C4-2B (cell line): ENCODE measurements around the gene AMER3.

Source experiments
- ZFX ChIP-seq: fragments of 450-650 bp; IDR thresholded peaks from 2 replicates; pipeline ENCODE4 v1.6.1; 2017
- TF ChIP-seq, protein P1 (sequence below): fragments of 450-650 bp; conservative IDR thresholded peaks from 2 replicates; pipeline ENCODE4 v1.5.1; 2017; ENCODE audit warnings: mild to moderate bottlenecking

DNA sequence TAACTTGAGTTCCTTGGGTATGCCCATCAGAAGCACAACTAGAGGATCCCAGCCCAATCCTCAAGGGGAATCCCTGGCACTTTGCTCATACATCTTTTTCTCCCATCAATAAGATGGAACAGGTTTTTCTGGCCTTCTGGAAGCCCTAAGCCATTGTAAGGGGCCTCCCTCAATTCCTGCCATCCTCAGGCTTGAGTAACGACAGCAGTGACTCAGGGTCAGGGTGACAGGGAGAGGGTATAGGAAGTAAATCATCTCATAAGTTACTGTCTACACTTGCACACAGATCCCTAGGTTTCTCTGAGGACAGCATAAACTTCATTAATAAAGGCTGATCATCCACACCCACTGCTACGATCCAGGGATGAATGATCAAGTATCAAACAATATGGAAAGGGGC lies 35.0 kb downstream of the AMER3 start:
- TF ChIP-seq, protein P1, sequence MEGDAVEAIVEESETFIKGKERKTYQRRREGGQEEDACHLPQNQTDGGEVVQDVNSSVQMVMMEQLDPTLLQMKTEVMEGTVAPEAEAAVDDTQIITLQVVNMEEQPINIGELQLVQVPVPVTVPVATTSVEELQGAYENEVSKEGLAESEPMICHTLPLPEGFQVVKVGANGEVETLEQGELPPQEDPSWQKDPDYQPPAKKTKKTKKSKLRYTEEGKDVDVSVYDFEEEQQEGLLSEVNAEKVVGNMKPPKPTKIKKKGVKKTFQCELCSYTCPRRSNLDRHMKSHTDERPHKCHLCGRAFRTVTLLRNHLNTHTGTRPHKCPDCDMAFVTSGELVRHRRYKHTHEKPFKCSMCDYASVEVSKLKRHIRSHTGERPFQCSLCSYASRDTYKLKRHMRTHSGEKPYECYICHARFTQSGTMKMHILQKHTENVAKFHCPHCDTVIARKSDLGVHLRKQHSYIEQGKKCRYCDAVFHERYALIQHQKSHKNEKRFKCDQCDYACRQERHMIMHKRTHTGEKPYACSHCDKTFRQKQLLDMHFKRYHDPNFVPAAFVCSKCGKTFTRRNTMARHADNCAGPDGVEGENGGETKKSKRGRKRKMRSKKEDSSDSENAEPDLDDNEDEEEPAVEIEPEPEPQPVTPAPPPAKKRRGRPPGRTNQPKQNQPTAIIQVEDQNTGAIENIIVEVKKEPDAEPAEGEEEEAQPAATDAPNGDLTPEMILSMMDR, result no peak
- no peak for TF ChIP-seq ZFX
